NCI-H748 (cell line): Measurements from ENCODE around the gene MMP13.
"Not testable (repeated sequence)": the region's sequence is repeated elsewhere in the genome, so short reads cannot be mapped to it uniquely, and the experiment has no call there.

Experiments
- DNase-seq: peaks from one replicate; lab custom pipeline; 2025; ENCODE audit not compliant: unreplicated experiment; lab: John Stamatoyannopoulos, UW

Gene MMP13

GRCh38 chr11:102903895-102904294 lies 51.6 kb downstream of the MMP13 start:
- not testable (repeated sequence) for DNase-seq

GRCh38 chr11:102900346-102900745 lies 55.2 kb downstream of the MMP13 start:
- no peak for DNase-seq
